ENCODE data around the gene LRRC3. TPM values are rescaled to one million over a fixed set of nuclear protein-coding genes. Genes with fewer than 3 reads are reported as not detected.
A peak's percentile ranks its signal among the peaks of the same experiment; 100 is the strongest.

Gene LRRC3
- total RNA-seq, 5 donors from 2014 or later (not counting 1 experiment from before 2014, with no cell fraction given): 0.76 to 2.2 (median 0.98) TPM

- H3K4me1 Mint-ChIP-seq: peaks cover 0 to 9% (median 5%) of the 10 kb centered on the region in 3 donors
- CTCF ChIA-PET: interaction anchor here (2.0 to 2.5 kb wide), 2 partner anchors 233 to 284 kb away, joined by 9 to 33 read pairs; no protein-coding TSS in a partner anchor
- 86% methylated on average over 13 of the region's 30 CpGs for WGBS (ENCODE audit: insufficient coverage)
Measured at GRCh38 chr21:44508711-44509445, 53.6 kb downstream of the LRRC3 start.

GRCh38 chr21:44509539-44509938, 54.2 kb downstream of the LRRC3 start:
- no peaks in the 10 kb centered on the region for H3K9me3 Mint-ChIP-seq
- WGBS (ENCODE audit: insufficient coverage): 71% methylated on average over 10 of the region's 12 CpGs
- ATAC-seq (replicated peaks in 1 of 4) (no peak), DNase-seq (no peak)
- no peak overlapping the region for H3K27ac Mint-ChIP-seq
- ChIA-PET CTCF (interaction anchor here (0.6 to 2.5 kb wide), 7 partner anchors 10 to 459 kb away, joined by 3 to 33 read pairs (median 6); no protein-coding TSS in a partner anchor), POLR2A (no interaction called here)
- Histone ChIP-seq H3K4me3 (ENCODE audit: control insufficient read depth in 1 of 2, extremely low read depth in 1 of 2, low read length in 1 of 2) (no peak overlapping the region), H3K9me3 (no peaks in the 10 kb centered on the region), H3K27ac (ENCODE audit: low read length) (no peak overlapping the region), H3K4me1 (ENCODE audit: control insufficient read depth in 1 of 2, extremely low read depth in 1 of 2, insufficient read depth in 2 of 2, low read length in 2 of 2) (peaks cover 0 to 16% of the 10 kb centered on the region in 2 experiments), H3K27me3 (replicated peaks in 1 of 2; ENCODE audit: control insufficient read depth in 2 of 2, extremely low read depth in 1 of 2, insufficient read depth in 2 of 2, low read length in 1 of 2) (peaks cover 0 to 30% of the 10 kb centered on the region in 2 experiments), H3K36me3 (ENCODE audit: control insufficient read depth in 2 of 2, extremely low read depth in 1 of 2, insufficient read depth in 1 of 2, low read length in 1 of 2) (no peaks in the 10 kb centered on the region)
- no peaks in the 10 kb centered on the region for H3K36me3 Mint-ChIP-seq
- H3K4me1 Mint-ChIP-seq: peaks cover 0 to 6% (median 4%) of the 10 kb centered on the region in 3 donors
- no peak overlapping the region for H3K4me3 Mint-ChIP-seq
- no peaks in the 10 kb centered on the region for H3K27me3 Mint-ChIP-seq

More at GRCh38 chr21:44508711-44509445, 53.6 kb downstream of the LRRC3 start:
- no peak overlapping the region for H3K27ac ChIP-seq (ENCODE audit: low read length)
- H3K27me3 Mint-ChIP-seq: no peaks in the 10 kb centered on the region
- no peak overlapping the region for H3K4me3 Mint-ChIP-seq
- no peak overlapping the region for H3K27ac Mint-ChIP-seq
- H3K9me3 Mint-ChIP-seq: no peaks in the 10 kb centered on the region
- H3K27me3 ChIP-seq (replicated peaks in 1 of 2; ENCODE audit: control insufficient read depth in 2 of 2, extremely low read depth in 1 of 2, insufficient read depth in 2 of 2, low read length in 1 of 2): peaks cover 0 to 30% of the 10 kb centered on the region in 2 experiments
- ATAC-seq (replicated peaks in 1 of 4) (no peak), DNase-seq (no peak)
- no peaks in the 10 kb centered on the region for H3K36me3 ChIP-seq (ENCODE audit: control insufficient read depth in 2 of 2, extremely low read depth in 1 of 2, insufficient read depth in 1 of 2, low read length in 1 of 2)
- no peak overlapping the region for H3K4me3 ChIP-seq (ENCODE audit: control insufficient read depth in 1 of 2, extremely low read depth in 1 of 2, low read length in 1 of 2)
- POLR2A ChIA-PET: no interaction called here
- no peaks in the 10 kb centered on the region for H3K9me3 ChIP-seq
- peaks cover 0 to 22% of the 10 kb centered on the region in 2 experiments for H3K4me1 ChIP-seq (ENCODE audit: control insufficient read depth in 1 of 2, extremely low read depth in 1 of 2, insufficient read depth in 2 of 2, low read length in 2 of 2)
- H3K36me3 Mint-ChIP-seq: no peaks in the 10 kb centered on the region

- Histone ChIP-seq H3K9me3 (no peaks in the 10 kb centered on the region), H3K36me3 (ENCODE audit: control insufficient read depth in 2 of 2, extremely low read depth in 1 of 2, insufficient read depth in 1 of 2, low read length in 1 of 2) (no peaks in the 10 kb centered on the region), H3K27ac (ENCODE audit: low read length) (no peak overlapping the region), H3K4me1 (ENCODE audit: control insufficient read depth in 1 of 2, extremely low read depth in 1 of 2, insufficient read depth in 2 of 2, low read length in 2 of 2) (peaks cover 0 to 16% of the 10 kb centered on the region in 2 experiments), H3K27me3 (replicated peaks in 1 of 2; ENCODE audit: control insufficient read depth in 2 of 2, extremely low read depth in 1 of 2, insufficient read depth in 2 of 2, low read length in 1 of 2) (peaks cover 0 to 30% of the 10 kb centered on the region in 2 experiments), H3K4me3 (ENCODE audit: control insufficient read depth in 1 of 2, extremely low read depth in 1 of 2, low read length in 1 of 2) (peak overlapping the region in 1 of 2 donors; percentile 48)
- Mint-ChIP-seq H3K4me3 (peak overlapping the region in 1 of 3 donors; percentile 46), H3K4me1 (peaks cover 0 to 6% (median 4%) of the 10 kb centered on the region in 3 donors), H3K9me3 (no peaks in the 10 kb centered on the region), H3K36me3 (no peaks in the 10 kb centered on the region), H3K27me3 (no peaks in the 10 kb centered on the region), H3K27ac (no peak overlapping the region)
- ChIA-PET POLR2A (no interaction called here), CTCF (interaction anchor here (0.6 to 2.5 kb wide), 10 partner anchors 9 to 460 kb away, joined by 3 to 33 read pairs (median 4); partner anchors contain the start of gene UBE2G2 (in 1 of the 2))
- 57% methylated on average over 18 of the region's 18 CpGs for WGBS (ENCODE audit: insufficient coverage)
- ATAC-seq (replicated peaks in 1 of 4) (peak in 1 of 4 experiments; percentile 13), DNase-seq (no peak)
Measured at GRCh38 chr21:44510109-44510507, 54.8 kb downstream of the LRRC3 start.

GRCh38 chr21:44510508-44511218, 55.4 kb downstream of the LRRC3 start:
- peak overlapping the region; percentile 48 to 53 for H3K4me3 ChIP-seq (ENCODE audit: control insufficient read depth in 1 of 2, extremely low read depth in 1 of 2, low read length in 1 of 2)
- no peaks in the 10 kb centered on the region for H3K9me3 ChIP-seq
- ChIA-PET CTCF (interaction anchor here (0.6 to 2.5 kb wide), 11 partner anchors 9 to 618 kb away, joined by 3 to 33 read pairs (median 4); partner anchors contain the start of gene UBE2G2 (in 1 of the 2)), POLR2A (no interaction called here)
- no peaks in the 10 kb centered on the region for H3K27me3 Mint-ChIP-seq
- WGBS (ENCODE audit: insufficient coverage): 3% methylated on average over 36 of the region's 36 CpGs
- H3K4me3 Mint-ChIP-seq: peak overlapping the region; percentile 39 to 55 (median 46)
- ATAC-seq (replicated peaks in 1 of 4): peak; percentile 85 to 97 (median 92)
- H3K4me1 Mint-ChIP-seq: peaks cover 0 to 6% (median 4%) of the 10 kb centered on the region in 3 donors
- no peaks in the 10 kb centered on the region for H3K9me3 Mint-ChIP-seq
- no peaks in the 10 kb centered on the region for H3K36me3 ChIP-seq (ENCODE audit: control insufficient read depth in 2 of 2, extremely low read depth in 1 of 2, insufficient read depth in 1 of 2, low read length in 1 of 2)
- no peak overlapping the region for H3K27ac ChIP-seq (ENCODE audit: low read length)
- DNase-seq: peak; percentile 49 to 91 (median 77)
- peaks cover 0 to 30% of the 10 kb centered on the region in 2 experiments for H3K27me3 ChIP-seq (replicated peaks in 1 of 2; ENCODE audit: control insufficient read depth in 2 of 2, extremely low read depth in 1 of 2, insufficient read depth in 2 of 2, low read length in 1 of 2)
- no peaks in the 10 kb centered on the region for H3K36me3 Mint-ChIP-seq
- H3K27ac Mint-ChIP-seq: no peak overlapping the region
- H3K4me1 ChIP-seq (ENCODE audit: control insufficient read depth in 1 of 2, extremely low read depth in 1 of 2, insufficient read depth in 2 of 2, low read length in 2 of 2): peaks cover 0 to 16% of the 10 kb centered on the region in 2 experiments

GRCh38 chr21:44511219-44511937, 56.1 kb downstream of the LRRC3 start:
- ATAC-seq (replicated peaks in 1 of 4) (no peak), DNase-seq (no peak)
- Histone ChIP-seq H3K27me3 (replicated peaks in 1 of 2; ENCODE audit: control insufficient read depth in 2 of 2, extremely low read depth in 1 of 2, insufficient read depth in 2 of 2, low read length in 1 of 2) (peaks cover 0 to 27% of the 10 kb centered on the region in 2 experiments), H3K36me3 (ENCODE audit: control insufficient read depth in 2 of 2, extremely low read depth in 1 of 2, insufficient read depth in 1 of 2, low read length in 1 of 2) (no peaks in the 10 kb centered on the region), H3K27ac (ENCODE audit: low read length) (no peak overlapping the region), H3K4me3 (ENCODE audit: control insufficient read depth in 1 of 2, extremely low read depth in 1 of 2, low read length in 1 of 2) (no peak overlapping the region), H3K9me3 (no peaks in the 10 kb centered on the region), H3K4me1 (ENCODE audit: control insufficient read depth in 1 of 2, extremely low read depth in 1 of 2, insufficient read depth in 2 of 2, low read length in 2 of 2) (peaks cover 0 to 16% of the 10 kb centered on the region in 2 experiments)
- Mint-ChIP-seq H3K27ac (peak overlapping the region in 1 of 2 donors; percentile 22), H3K4me3 (peak overlapping the region; percentile 39 to 55 (median 46)), H3K36me3 (no peaks in the 10 kb centered on the region), H3K4me1 (peaks cover 0 to 6% (median 4%) of the 10 kb centered on the region in 3 donors), H3K27me3 (no peaks in the 10 kb centered on the region), H3K9me3 (no peaks in the 10 kb centered on the region)
- POLR2A ChIA-PET: no interaction called here
- CTCF ChIA-PET: interaction anchor here (0.6 to 2.5 kb wide), 12 partner anchors 198 to 617 kb away, joined by 3 to 33 read pairs (median 4); partner anchors contain the start of gene UBE2G2 (in 1 of the 2)
- 93% methylated on average over 10 of the region's 11 CpGs for WGBS (ENCODE audit: insufficient coverage)
